Endothelial cell of umbilical vein (primary cell): ENCODE results near the gene CRY1. TPM values are rescaled to one million over a fixed set of nuclear protein-coding genes. Genes with fewer than 3 reads are reported as not detected.

Experiments
- BruUV-seq: library from RNA; stranded (reverse); fragments of 400-500 nt; replicated peaks from 2 replicates; lab custom pipeline; 2021; lab: Mats Ljungman, UMichigan
- CTCF ChIA-PET: fragments of 300-600, 350-600 bp; sonication (Branson Sonifier 250); formaldehyde crosslinking; loops from one replicate; lab custom pipeline; 2021; ENCODE audit warnings: antibody characterized with exemption, inconsistent platforms; lab: Charles Lee
- POLR2A ChIA-PET: fragments of 300-600, 350-600 bp; sonication (Branson Sonifier 250); formaldehyde crosslinking; loops from one replicate; lab custom pipeline; 2021; ENCODE audit warnings: antibody characterized with exemption, inconsistent platforms; lab: Charles Lee
- DNase-seq: peaks from one replicate; pipeline ENCODE4 v3.0.0-alpha.2; 2011; ENCODE audit warnings: low read depth, low spot score
- FAIRE-seq: peaks from 2 replicates; lab custom pipeline; 2011; peaks lifted over from hg19 to GRCh38; lab: Jason Lieb, UNC
- H2AFZ ChIP-seq: 2 replicates; pipeline ENCODE4 v1.6.0; 2012; ENCODE audit warnings: low read depth, low read length, control low read depth, inconsistent platforms
- H3K27ac ChIP-seq: 2 replicates; pipeline ENCODE4 v1.5.1; 2011; ENCODE audit warnings: low read depth, mild to moderate bottlenecking, control low read depth, low read length, moderate library complexity; ENCODE audit not compliant: insufficient read depth
- H3K27me3 ChIP-seq, 2 experiments: 2 replicates each; pipeline versions ENCODE4 v1.6.0 to v1.6.1; 2011; ENCODE audit warnings: low read length in 2 of 2, mixed read lengths in 1 of 2; ENCODE audit not compliant: control insufficient read depth in 2 of 2, insufficient read depth in 2 of 2
- H3K36me3 ChIP-seq, 2 experiments: 2 replicates in 1 of 2; 3 replicates in 1 of 2; pipeline ENCODE4 v1.5.1; 2011; ENCODE audit warnings: low read length in 2 of 2, mild to moderate bottlenecking in 1 of 2, moderate library complexity in 1 of 2; ENCODE audit not compliant: control insufficient read depth in 2 of 2, insufficient read depth in 2 of 2; ENCODE audit errors: extremely low read depth in 1 of 2
- H3K4me1 ChIP-seq: 3 replicates; pipeline ENCODE4 v1.5.1; 2011; ENCODE audit warnings: mild to moderate bottlenecking, low read length; ENCODE audit not compliant: control insufficient read depth, insufficient read depth; ENCODE audit errors: extremely low read depth
- H3K4me2 ChIP-seq: 2 replicates; pipeline ENCODE4 v1.6.1; 2011; ENCODE audit warnings: low read length, control low read depth, mixed read lengths; ENCODE audit not compliant: insufficient read depth
- H3K4me3 ChIP-seq, 3 experiments: fragments of 200-600 bp in 1 of 3; sonication (generic), shearing (Covaris generic) in 1 of 3; replicated peaks in 1 of 3; 2 replicates each; pipeline ENCODE4 v1.5.1; 2011 to 2016; ENCODE audit warnings: control low read depth in 3 of 3, low read length in 3 of 3, mild to moderate bottlenecking in 2 of 3, inconsistent platforms in 1 of 3, low read depth in 1 of 3, moderate library complexity in 1 of 3; ENCODE audit not compliant: insufficient read depth in 1 of 3
- H3K79me2 ChIP-seq: 2 replicates; pipeline ENCODE4 v1.6.0; 2012; ENCODE audit warnings: low read length, inconsistent platforms; ENCODE audit not compliant: control insufficient read depth, insufficient read depth
- H3K9ac ChIP-seq: replicated peaks from 2 replicates; pipeline ENCODE3; 2011; ENCODE audit warnings: low read length, control low read depth; ENCODE audit not compliant: insufficient read depth; ENCODE audit errors: extremely low read depth
- H3K9me1 ChIP-seq: replicated peaks from 3 replicates; pipeline ENCODE4 v1.6.0; 2011; ENCODE audit warnings: mild to moderate bottlenecking, low read length; ENCODE audit not compliant: control insufficient read depth, insufficient read depth; ENCODE audit errors: extremely low read depth
- H3K9me3 ChIP-seq: replicated peaks from 2 replicates; pipeline ENCODE4 v1.5.1; 2012; ENCODE audit warnings: low read length, inconsistent platforms; ENCODE audit not compliant: control insufficient read depth, insufficient read depth
- H4K20me1 ChIP-seq: replicated peaks from 2 replicates; pipeline ENCODE3; 2011; ENCODE audit warnings: mild to moderate bottlenecking, low read length; ENCODE audit not compliant: control insufficient read depth, insufficient read depth; ENCODE audit errors: extremely low read depth
- FOS ChIP-seq: IDR thresholded peaks from 2 replicates; pipeline ENCODE4 v1.6.1; 2011; ENCODE audit warnings: mild to moderate bottlenecking, low read length, moderate library complexity, borderline replicate concordance; ENCODE audit not compliant: insufficient read depth
- GATA2 ChIP-seq: IDR thresholded peaks from 2 replicates; pipeline ENCODE4 v1.7.0; 2011; ENCODE audit warnings: low read depth, mild to moderate bottlenecking, moderate library complexity, mixed read lengths, low read length; ENCODE audit not compliant: insufficient read length, insufficient read depth
- JUN ChIP-seq: IDR thresholded peaks from 2 replicates; pipeline ENCODE4 v1.6.1; 2011; ENCODE audit warnings: borderline replicate concordance, low read depth; ENCODE audit not compliant: insufficient read length, insufficient read depth
- MYC ChIP-seq: IDR thresholded peaks from one replicate; pipeline ENCODE4 v1.6.1; 2011; ENCODE audit warnings: mild to moderate bottlenecking, low read depth, low read length
- POLR2A ChIP-seq: IDR thresholded peaks from 2 replicates; pipeline ENCODE4 v1.6.1; 2012; ENCODE audit warnings: low read depth, mild to moderate bottlenecking, control low read depth, low read length
- POLR2AphosphoS5 ChIP-seq: IDR thresholded peaks from 2 replicates; pipeline ENCODE4 v1.6.1; 2012; ENCODE audit warnings: low read depth, mild to moderate bottlenecking, control low read depth, low read length, moderate library complexity; ENCODE audit not compliant: insufficient read depth
- dilution Hi-C: fragments of 300-500 bp; cut with MboI; formaldehyde crosslinking; loops from one replicate; pipeline ENCODE4 v1.15.0; 2019; ENCODE audit warnings: low sequenced_read_pairs; ENCODE audit not compliant: extremely low pct_ligation_motif_present
- intact Hi-C: fragments of 100-400 bp; cut with micrococcal nuclease; formaldehyde crosslinking; loops from one replicate; pipeline ENCODE4 v1.10.0; 2022
- polyA plus RNA-seq, 4 experiments: library from polyadenylated mRNA; depleted of rRNA in 3 of 4; stranded (reverse) in 3 of 4; unstranded in 1 of 4; fragments of >200 nt; gene quantifications; 2 replicates each; pipeline versions ENCODE4 v1.2.1 to v1.2.3, GENCODE V29; 2011 to 2012; ENCODE audit warnings: missing spikeins in 1 of 4
- total RNA-seq: library from RNA; stranded (reverse); gene quantifications from 2 replicates; pipeline ENCODE4 v1.2.3, GENCODE V29; 2021
- TF ChIP-seq, protein P1 (sequence below), 2 donors: IDR thresholded peaks; 1 replicate in 1 of 2; 2 replicates in 1 of 2; pipeline ENCODE4 v1.5.1; 2011; ENCODE audit warnings: low read length in 2 of 2, mild to moderate bottlenecking in 2 of 2, moderate library complexity in 2 of 2, control low read depth in 1 of 2, inconsistent platforms in 1 of 2, low read depth in 1 of 2; ENCODE audit not compliant: insufficient read depth in 1 of 2; ENCODE audit errors: extremely low read depth in 1 of 2

CRY1 gene
- total and polyA plus RNA-seq, 2 donors (not counting 3 experiments of a cell fraction or from before 2014, with no cell fraction given) = 11.4 to 21.0 TPM

DNA sequence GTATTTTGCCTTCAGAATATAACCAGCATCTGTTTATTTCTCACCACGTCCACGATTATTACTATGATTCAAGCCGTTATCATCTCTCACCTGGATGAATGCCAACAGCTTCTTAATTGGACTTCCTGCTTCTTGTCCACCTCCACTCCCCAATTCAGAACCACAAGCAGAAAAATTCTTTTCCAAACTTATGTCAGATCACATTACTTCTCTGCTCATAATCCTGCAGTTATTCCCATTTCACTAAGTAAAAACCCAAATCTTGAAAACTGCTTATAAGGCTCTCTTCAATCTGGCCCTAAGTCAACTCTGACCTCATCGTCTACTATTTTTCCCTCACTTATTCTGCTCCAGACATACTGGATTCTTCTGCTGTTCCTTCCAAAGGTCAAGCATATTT lies 2.0 kb downstream of the CRY1 start:
- Histone ChIP-seq H3K9me1 (no peaks in the 10 kb centered on the region), H3K36me3 (no peaks in the 10 kb centered on the region), H2AFZ (no peak overlapping the region), H3K4me3 (peak overlapping the region in 1 of 3 experiments; percentile 71), H3K27me3 (no peaks in the 10 kb centered on the region), H3K27ac (peak overlapping the region; percentile 94), H3K4me2 (peak overlapping the region; percentile 77), H3K9ac (peak overlapping the region; percentile 95), H3K9me3 (no peaks in the 10 kb centered on the region), H4K20me1 (no peaks in the 10 kb centered on the region), H3K79me2 (peaks cover 38% of the 10 kb centered on the region), H3K4me1 (peaks cover 20% of the 10 kb centered on the region)
- BruUV-seq = no TSS peak
- intact Hi-C loops = loop anchor here (5.0 to 10.0 kb wide), 6 partner anchors 656 to 1736 kb away; partner anchors contain the start of genes CKAP4, FICD and POLR3B
- FAIRE-seq (peak; percentile 24), DNase-seq (peak; percentile 67)
- peak; percentile 13 for TF ChIP-seq JUN
- TF ChIP-seq, protein P1, sequence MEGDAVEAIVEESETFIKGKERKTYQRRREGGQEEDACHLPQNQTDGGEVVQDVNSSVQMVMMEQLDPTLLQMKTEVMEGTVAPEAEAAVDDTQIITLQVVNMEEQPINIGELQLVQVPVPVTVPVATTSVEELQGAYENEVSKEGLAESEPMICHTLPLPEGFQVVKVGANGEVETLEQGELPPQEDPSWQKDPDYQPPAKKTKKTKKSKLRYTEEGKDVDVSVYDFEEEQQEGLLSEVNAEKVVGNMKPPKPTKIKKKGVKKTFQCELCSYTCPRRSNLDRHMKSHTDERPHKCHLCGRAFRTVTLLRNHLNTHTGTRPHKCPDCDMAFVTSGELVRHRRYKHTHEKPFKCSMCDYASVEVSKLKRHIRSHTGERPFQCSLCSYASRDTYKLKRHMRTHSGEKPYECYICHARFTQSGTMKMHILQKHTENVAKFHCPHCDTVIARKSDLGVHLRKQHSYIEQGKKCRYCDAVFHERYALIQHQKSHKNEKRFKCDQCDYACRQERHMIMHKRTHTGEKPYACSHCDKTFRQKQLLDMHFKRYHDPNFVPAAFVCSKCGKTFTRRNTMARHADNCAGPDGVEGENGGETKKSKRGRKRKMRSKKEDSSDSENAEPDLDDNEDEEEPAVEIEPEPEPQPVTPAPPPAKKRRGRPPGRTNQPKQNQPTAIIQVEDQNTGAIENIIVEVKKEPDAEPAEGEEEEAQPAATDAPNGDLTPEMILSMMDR (IDR thresholded peaks at IDR 0.05; ENCODE audit: extremely low read depth in 1 of 2, insufficient read depth in 1 of 2, low read depth in 1 of 2, low read length in 2 of 2) = no peak
- dilution Hi-C loops = no loop called here
- POLR2A ChIA-PET = interaction anchor here (1.4 kb wide), 1 partner anchor 35 kb away, joined by 3 read pairs; no protein-coding TSS in a partner anchor
- CTCF ChIA-PET = interaction anchor here (0.9 to 6.4 kb wide), 21 partner anchors 8 to 517 kb away, joined by 3 to 109 read pairs (median 5); partner anchors contain the start of gene TMEM263

DNA sequence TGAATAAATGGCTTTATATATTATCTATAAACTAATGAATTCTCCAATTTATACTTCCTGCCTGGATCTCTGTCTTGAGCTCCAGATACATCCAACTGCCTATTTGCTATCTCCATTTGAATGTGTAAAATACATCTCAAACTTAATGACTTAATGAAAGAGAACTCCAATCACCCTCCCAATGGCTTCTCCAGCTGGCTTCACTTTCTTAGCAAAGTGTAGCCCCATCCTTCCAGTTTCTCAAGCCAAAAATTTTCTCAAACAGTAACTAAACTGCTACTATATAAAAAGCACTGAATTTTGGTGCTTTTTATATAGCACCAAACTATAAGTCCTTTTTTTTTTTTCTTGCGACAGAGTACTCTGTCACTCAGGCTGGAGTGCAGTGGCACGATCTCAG lies 2.6 kb downstream of the CRY1 start:
- no peaks in the 10 kb centered on the region for H3K27me3 ChIP-seq
- H3K4me1 ChIP-seq = peaks cover 20% of the 10 kb centered on the region
- no TSS peak for BruUV-seq
- peaks cover 42% of the 10 kb centered on the region for H3K79me2 ChIP-seq
- H2AFZ ChIP-seq = no peak overlapping the region
- no peak overlapping the region for H3K4me2 ChIP-seq
- POLR2A ChIA-PET = interaction anchor here (1.1 kb wide), 1 partner anchor 104 kb away, joined by 3 read pairs; the partner anchor contains the start of gene MTERF2
- no peak overlapping the region for H3K27ac ChIP-seq
- CTCF ChIA-PET = interaction anchor here (0.9 to 6.4 kb wide), 5 partner anchors 11 to 26 kb away, joined by 4 to 109 read pairs (median 6); no protein-coding TSS in a partner anchor
- no peaks in the 10 kb centered on the region for H3K9me3 ChIP-seq
- no peaks in the 10 kb centered on the region for H3K36me3 ChIP-seq
- no peak overlapping the region for H3K4me3 ChIP-seq
- FAIRE-seq (no peak), DNase-seq (no peak)
- intact Hi-C loops (loop anchor here (5.0 to 10.0 kb wide), 6 partner anchors 657 to 1737 kb away; partner anchors contain the start of genes CKAP4, FICD and POLR3B), dilution Hi-C loops (no loop called here)
- no peaks in the 10 kb centered on the region for H3K9me1 ChIP-seq
- TF ChIP-seq GATA2 (no peak), POLR2AphosphoS5 (no peak), FOS (no peak), POLR2A (no peak), MYC (no peak), JUN (no peak)
- no peak overlapping the region for H3K9ac ChIP-seq
- no peaks in the 10 kb centered on the region for H4K20me1 ChIP-seq
